Measurements from ENCODE around the gene HMCN2.
"Not testable (repeated sequence)": the region's sequence is repeated elsewhere in the genome, so short reads cannot be mapped to it uniquely, and the experiment has no call there.

Gene HMCN2

DNA sequence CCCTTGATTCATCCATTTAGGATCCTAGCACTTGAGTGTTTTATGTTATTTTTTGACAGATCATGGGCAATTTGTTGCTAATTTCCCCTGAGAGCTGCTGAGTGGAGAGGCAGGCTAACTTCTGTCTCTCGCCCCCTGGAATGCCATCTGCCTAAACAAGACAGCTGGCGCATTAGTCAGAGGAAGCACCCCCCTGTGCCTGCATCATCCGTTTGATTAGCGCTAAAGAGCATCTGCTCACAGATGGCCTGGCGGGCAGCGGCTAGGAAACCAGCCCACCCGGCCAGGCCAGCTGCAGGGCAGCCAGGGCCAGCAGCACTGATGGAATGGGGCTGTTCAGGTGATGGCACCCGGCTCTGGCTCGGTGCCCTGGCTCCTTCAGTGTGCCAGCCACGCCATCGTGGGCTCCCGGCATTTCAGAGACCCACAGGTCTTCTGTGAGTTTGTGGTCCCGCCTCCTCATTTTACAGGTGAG is 156.3 kb downstream of the HMCN2 start:
- no peak for DNase-seq

DNA sequence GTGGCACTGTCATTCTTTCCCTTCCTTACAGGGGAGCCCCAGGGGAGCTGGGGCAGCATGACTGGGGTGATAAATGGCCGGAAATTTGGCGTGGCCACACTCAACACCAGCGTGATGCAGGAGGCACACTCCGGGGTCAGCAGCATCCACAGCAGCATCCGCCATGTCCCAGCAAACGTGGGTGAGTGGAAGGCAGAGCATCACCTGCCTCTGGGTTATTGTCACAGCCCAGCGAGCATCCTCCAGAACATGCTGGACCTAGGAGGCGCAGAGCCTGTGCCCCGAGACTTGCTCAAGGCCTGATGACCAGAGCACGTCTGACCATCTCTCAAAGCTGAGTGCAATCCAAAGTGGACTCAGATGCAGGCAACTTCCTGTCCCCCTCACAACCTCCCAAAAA is 157.0 kb downstream of the HMCN2 start:
- DNase-seq: no peak

DNA sequence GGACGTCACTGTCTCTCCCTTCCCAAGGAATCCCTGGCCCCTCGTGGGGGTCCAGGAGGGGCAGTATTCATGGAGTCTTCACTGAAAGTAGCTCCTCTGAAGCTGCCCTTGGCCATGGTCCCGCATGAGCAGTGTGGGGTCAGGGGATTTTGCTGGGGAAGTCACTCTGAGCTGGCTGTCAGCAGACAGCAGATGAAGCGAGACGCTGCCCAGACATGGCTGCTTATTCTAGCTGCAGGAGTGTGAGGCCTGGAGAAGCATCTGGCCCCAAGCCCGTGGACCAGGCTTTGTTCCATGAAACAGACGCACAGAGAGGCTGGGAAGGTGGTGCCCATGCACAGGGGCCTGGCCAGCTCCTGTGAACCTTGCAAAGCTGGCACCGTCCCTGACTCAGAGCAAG is 157.7 kb downstream of the HMCN2 start:
- DNase-seq: no peak

DNA sequence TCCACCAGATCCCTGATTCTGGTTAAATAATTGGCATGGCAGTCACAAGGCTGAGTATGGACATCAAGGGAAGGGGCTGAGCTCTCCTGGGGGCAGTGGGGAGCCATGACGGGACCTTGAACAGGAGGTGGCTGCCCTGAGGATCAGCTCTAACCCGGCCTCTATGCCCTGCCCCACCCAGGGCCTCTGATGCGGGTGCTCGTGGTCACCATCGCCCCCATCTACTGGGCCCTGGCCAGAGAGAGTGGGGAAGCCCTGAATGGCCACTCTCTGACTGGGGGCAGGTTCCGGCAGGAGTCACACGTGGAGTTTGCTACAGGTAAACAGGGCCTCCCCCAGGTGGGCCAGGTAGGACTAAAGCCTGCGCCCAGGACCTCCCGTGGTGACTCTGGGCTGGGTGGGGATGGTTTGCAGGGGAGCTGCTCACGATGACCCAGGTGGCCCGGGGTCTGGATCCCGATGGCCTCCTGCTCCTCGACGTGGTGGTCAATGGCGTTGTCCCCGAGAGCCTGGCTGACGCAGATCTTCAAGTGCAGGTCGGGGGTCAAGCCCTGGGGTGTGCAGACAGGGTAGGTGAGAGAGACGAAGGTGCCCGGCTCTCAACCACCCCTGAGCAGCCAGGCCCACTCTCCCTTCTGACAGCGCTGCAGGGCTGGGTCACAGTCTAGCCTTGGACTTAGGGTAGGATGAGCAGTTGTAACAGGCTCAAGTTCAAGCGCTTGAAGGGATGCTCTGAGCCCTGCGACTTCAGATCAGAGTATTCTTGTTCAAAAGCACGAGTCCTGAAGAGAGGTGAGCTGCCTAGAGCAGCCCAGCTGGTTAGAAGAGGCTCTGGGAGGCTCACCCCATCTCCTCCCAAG is 159.3 kb downstream of the HMCN2 start:
- no peak for DNase-seq

DNA sequence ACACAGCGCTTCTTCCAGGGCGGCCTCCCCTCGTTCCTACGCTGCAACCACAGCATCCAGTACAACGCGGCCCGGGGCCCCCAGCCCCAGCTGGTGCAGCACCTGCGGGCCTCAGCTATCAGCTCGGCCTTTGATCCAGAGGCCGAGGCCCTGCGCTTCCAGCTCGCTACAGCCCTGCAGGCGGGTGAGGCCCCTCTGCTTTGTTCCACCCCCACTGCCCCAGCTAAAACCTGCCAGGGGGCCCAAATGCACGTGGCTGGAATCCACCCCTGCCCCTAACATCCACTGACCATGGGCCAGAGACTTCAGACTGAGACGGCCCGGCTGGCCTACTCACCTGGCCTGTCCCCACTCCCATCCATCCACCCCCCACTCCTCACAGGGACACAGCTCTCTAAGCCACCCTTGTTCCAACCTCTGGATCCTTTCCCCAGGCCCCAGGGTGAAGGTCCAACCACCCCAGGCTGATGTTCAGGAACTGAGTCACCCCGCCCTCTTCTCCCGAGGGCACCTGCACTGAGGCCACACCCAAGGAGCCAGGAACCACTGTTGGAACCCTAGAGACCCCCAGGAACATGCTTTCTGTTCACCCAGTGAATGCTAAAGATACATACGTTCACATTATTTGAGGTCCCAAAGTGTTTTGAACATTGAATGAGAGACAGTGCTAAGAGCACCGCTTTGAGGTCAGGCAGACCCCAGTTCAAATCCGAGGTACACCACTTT is 160.3 kb downstream of the HMCN2 start:
- DNase-seq: no peak

DNA sequence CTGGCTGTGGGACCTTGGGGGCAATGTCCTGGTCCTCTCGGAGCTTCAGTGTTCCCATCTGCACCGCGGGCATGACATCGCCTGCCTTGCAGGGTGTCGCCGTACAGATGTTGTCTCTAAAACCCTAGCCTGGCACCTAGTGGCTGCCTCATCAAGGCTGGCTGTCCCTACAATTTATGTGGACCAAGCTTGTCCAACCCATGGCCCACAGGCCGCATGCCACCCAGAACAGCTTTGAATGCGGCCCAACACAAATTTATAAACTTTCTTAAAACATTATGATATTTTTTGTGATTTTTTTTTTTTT is 160.9 kb downstream of the HMCN2 start:
- no peak for DNase-seq

DNA sequence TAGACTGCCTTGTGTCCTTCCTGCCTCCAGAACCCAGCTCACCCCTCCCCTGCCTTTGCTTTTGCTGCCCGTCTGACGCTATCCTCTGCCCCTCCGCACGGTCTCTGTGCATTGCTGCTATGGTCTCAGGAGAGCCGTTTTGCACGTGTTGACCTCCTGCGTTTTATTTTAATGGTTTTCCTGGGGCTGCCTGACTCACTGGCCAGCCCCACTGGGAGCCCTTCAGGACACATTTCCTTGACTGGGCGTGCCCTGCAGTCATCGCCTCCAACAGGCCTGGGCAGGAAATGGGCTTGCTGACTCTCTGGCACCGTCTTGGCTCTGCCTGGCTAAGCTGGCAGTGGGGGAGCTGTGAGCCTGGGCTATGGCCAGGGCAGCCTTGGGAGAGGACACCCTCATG is 161.3 kb downstream of the HMCN2 start:
- no peak for DNase-seq

DNA sequence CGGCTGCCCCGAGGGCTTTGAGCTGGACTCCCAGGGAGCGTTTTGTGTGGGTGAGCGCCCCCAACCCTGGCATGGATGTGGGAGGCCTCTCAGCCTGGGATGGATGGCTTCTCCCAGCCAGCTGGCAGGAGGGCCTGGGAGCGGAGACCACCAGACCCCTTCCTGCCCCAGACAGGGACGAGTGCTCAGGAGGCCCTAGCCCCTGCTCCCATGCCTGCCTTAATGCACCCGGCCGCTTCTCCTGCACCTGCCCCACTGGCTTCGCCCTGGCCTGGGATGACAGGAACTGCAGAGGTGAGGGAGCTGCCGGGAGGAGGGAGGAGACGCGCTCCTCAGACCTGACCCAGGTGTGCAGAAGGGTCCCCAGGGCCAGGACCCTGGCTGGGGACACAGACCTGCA is 161.8 kb downstream of the HMCN2 start:
- no peak for DNase-seq

DNA sequence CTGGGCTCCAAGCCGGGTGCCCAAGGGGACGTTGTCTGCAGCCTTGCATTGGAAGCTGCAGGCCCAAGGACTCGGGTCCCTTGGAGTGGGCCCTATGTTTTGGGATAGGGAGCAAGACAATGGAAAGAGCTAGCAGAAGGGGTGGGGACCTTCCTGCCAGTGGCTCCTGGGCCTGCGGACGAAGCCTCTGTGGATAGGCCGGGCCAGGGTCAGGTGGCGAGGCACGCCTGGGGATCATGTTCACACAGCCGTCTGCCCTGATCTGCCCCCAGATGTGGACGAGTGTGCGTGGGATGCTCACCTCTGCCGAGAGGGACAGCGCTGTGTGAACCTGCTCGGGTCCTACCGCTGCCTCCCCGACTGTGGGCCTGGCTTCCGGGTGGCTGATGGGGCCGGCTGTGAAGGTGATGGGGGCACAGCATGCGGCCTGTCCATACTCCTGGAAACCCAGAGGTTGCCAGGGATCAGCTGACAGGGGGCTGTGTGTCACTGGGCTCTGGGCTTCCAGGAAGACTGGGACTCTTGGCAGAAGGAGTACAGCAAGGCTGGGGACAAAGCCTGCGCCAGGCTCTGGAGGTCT is 162.6 kb downstream of the HMCN2 start:
- DNase-seq: no peak

DNA sequence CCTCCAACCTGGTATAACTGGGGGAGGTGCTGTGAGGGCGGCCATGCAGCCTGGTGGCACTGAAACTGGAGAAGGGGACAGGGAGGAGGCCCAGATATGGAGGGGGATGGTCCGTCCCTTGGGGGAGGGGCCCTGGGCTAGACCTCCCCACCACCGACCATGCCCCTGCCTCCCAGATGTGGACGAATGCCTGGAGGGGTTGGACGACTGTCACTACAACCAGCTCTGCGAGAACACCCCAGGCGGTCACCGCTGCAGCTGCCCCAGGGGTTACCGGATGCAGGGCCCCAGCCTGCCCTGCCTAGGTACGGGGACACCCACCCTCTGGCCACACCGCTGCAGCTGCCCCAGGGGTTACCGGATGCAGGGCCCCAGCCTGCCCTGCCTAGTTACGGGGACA is 163.8 kb downstream of the HMCN2 start:
- DNase-seq: no peak

DNA sequence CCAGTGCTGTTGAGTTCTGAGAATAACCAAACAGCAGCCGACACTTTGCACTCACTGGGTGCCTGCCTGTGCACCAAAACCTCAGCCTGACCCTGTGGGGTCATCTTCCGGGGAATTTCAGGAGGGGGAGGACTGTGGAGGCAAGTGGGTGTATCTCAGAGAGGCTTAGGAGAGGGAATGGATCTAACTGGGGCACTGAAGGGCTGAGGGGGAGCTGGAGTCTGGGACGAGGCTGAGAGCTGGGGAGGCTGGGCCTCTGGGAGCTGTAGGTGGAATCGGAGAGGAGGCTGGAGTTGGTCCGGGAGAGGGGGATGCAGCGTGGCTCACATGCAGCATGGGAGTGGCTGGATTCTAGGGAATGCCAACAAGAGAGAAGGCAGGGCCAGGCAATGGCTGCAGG is 164.3 kb downstream of the HMCN2 start:
- no peak for DNase-seq

DNA sequence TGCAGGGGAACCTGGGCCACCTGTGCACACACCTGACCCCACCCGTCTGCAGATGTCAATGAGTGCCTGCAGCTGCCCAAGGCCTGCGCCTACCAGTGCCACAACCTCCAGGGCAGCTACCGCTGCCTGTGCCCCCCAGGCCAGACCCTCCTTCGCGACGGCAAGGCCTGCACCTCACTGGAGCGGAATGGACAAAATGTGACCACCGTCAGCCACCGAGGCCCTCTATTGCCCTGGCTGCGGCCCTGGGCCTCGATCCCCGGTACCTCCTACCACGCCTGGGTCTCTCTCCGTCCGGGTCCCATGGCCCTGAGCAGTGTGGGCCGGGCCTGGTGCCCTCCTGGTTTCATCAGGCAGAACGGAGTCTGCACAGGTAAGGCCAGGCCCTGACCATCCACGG is 164.7 kb downstream of the HMCN2 start:
- no peak for DNase-seq

DNA sequence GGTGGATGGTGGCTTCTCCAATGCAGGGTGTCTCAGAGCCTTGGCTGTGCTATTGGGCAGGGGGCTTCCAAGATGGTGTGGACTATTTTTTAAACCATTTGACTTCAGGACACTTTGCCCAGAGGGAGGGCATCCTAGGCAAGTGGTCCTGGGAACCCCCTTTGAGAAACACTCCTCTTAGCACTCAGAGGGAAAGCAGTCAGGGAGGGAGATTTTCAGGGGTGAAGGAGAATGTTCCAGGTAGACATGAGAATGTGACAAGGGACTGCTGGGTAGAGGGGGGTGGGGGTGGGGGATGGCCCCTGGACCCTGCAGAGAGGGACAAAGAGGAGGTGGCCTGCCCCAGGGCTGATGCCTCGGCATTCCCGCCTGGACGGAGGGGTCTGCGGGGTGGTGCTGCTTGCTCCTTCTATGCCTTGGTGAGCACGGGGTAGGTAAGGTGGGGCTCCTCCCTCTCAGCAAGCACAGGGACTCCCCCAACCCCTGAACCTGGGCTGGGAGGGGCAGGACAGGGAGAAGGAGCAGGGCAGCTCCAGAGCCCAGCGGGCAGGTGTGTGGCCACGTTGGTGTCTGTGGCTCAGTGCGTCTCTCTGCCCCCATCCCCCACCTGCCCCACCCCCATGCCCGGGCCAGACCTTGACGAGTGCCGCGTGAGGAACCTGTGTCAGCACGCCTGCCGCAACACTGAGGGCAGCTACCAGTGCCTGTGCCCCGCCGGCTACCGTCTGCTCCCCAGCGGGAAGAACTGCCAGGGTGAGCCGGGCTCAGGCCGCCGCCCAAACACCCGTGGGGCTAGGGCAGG is 165.4 kb downstream of the HMCN2 start:
- no peak for DNase-seq

DNA sequence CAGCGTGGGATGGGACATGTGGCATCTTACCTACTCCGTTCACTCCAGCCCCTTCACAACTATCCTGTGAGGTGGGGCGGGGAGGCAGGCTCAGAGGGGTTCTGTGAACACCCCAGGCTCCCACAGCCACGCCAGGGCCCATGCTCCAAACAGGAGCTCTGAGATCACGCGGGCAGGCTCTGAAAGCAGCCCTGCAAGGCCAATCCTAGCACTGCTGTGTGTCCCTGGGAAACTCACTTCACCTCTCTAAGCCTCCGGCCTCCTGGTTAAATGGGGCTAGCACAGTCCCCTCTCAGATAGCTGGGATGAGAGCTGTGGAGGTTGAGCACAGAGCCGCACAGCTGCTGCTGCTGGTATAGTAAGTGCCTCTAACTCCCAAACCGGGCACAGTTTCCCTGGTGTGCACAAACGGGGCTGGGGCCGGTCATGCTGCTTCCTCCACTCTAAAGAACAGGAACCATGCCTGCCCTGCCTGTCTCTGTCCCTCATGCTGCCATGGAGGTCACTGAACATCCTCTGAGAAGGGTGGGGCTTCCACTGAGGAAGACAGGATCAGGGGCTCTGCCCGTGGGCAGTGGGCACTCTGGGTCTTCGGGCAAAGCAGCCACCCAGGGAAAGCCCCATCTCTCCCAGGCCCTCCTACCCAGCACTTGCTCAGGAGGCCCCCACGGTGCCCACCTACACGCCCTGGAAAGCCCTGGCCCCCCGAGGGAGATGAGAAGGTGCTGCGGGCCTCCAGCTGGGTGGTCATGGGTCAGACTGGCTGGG is 166.2 kb downstream of the HMCN2 start:
- no peak for DNase-seq

DNA sequence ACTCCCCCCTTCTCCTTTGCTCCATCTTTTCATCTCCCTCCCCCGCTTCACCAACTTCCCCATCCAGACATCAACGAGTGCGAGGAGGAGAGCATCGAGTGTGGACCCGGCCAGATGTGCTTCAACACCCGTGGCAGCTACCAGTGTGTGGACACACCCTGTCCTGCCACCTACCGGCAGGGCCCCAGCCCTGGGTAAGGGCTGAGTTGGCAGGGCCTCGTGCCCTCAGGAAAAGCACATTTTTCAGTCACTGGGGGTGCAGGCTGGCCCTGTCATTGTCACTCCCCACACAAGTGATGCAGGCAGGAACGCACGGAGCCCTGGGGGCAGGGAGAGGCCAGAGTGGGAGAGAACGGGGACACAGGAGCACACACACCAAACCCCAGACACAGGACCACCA is 166.8 kb downstream of the HMCN2 start:
- DNase-seq: no peak

DNA sequence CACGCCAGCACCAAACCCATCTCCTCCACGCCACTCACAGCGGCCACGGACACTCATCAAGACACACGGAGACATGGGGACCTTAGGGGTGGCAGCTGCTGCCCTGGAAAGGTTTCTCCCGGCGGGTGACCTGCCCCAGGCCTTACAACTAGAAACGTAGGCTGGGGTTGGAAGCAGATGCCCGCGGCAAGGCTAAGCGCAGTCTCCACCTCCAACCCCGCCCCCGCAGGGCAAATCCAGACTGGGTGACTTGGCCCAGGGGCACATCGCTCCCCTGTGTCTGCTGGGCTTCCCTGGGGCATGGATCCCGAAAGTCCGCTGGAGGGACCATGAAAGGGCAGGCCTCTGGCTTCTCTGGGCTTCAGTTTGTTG is 167.2 kb downstream of the HMCN2 start:
- no peak for DNase-seq

DNA sequence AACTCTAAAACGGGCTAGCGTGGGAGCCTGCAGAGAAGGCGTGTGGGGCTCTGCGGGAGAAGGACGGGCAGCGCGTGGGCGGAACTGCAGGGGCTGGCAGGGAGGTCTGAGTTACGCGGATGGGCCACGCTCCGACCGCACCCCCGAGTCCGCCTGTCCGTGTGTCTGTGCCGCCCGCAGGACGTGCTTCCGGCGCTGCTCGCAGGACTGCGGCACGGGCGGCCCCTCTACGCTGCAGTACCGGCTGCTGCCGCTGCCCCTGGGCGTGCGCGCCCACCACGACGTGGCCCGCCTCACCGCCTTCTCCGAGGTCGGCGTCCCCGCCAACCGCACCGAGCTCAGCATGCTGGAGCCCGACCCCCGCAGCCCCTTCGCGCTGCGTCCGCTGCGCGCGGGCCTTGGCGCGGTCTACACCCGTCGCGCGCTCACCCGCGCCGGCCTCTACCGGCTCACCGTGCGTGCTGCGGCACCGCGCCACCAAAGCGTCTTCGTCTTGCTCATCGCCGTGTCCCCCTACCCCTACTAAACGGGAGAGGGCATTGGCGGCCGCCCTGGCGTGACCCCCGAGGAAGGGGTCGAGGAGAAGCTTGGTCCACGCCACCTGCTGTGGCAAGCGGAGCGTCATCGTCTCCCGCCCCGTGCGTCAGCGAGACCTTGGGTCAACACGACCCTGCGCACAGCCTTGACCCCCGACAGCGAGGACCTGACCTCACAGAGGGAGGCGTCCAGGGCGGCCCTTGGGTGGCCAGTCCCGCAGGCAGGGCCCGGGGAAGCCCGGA is 167.8 kb downstream of the HMCN2 start:
- no peak for DNase-seq

DNA sequence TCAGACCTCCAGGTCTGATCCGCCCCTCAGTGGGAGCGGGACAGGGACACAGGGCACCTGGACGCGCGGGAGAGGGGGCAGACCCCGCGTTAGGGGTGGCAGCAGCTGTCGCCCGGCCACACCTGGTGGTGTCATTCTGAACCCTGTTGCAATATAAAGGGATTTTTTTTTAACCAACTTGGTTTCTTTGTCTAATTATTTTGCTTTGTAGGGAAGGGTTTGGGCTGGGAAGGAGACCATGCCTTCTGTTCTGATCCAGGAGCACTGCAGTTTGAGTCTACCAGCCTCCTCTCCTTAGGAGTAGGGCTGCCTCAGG is 168.3 kb downstream of the HMCN2 start:
- no peak for DNase-seq

DNA sequence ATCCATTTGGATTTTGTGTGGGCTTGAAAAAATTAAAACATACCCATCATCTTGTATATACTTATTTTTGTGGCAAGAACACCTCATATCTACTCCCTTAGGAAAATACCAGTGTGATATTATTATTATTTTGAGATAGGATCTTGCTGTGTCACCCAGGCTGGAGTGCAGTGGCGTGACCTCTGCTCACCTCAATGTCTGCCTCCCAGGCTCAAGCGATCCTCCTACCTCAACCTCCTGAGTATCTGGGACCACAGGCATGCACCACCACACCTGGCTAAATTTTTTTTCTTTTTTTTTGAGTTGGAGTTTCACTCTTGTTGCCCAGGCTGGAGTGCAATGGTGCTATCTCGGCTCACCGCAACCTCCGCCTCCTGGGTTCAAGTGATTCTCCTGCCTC is 169.1 kb downstream of the HMCN2 start:
- not testable (repeated sequence) for DNase-seq

DNA sequence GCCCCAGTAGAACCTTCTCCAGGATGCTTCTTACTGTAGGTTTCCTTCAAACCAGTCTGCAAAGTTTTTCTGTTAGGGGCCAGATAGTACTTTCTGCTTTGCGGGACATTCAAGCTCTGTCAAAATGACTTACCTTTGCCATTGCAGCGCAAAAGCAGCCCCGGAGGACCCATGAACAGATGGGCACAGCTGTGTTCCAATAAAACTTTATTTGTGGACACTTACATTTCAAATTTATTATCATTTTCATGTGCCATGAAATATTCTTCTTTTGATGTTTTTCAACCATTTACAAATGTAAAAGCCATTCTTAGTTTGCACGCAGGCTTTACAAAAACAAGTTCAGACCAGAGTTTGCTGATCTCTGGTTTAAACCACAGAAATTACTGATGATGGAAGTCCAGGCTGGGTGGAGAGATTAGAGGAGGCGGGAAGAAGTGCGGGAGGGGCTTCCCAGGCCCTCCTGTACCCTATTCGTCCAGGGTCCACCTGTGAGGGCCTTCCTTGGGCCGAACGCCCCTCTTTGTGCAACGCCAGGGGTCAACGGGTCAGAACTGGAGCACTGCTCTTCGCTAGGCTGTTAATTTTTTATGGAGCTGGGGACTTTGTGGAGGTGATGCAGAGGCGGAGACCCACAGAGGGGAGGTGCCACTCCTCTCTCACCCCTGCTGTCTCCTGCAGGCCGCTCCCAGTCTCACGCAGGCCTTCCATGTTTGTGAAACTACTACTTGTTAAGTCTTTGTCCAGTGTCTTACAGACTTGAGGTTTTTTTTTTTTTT is 171.6 kb downstream of the HMCN2 start:
- DNase-seq: no peak

DNA sequence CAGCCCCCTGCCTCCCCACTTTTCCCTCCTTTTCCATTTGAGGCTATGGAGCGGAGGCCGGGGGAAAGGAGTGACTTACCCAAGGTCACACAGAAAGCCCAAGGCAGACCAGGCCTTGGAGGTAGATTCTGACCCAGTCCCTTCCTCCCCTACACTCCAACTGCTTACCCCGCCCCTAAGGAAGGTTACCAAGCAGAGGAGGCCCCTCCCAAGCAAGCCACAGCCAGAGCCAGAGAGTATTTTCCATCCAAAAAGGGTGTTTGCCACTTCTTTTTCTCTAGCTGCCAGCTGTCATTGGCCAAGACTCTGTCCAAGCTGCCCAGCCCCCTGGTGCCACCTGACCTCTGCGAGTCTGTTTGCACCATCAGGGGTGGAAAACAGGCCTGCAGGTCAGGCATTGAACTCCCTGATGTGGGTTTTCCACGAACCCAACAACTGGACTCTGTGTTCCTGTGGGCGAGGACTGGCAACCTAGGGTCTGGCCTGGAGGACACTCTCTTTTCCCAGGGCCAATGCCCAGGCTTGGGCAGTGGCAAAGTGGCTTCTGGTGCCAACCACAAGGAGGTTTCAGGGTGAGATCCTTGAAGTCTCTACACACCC is 172.9 kb downstream of the HMCN2 start:
- no peak for DNase-seq
